ENCODE data around the gene PRR11. TPM values are rescaled to one million over a fixed set of nuclear protein-coding genes. Genes with fewer than 3 reads are reported as not detected.

The PRR11 gene
- total RNA-seq, 1 donor = 418 TPM

DNA sequence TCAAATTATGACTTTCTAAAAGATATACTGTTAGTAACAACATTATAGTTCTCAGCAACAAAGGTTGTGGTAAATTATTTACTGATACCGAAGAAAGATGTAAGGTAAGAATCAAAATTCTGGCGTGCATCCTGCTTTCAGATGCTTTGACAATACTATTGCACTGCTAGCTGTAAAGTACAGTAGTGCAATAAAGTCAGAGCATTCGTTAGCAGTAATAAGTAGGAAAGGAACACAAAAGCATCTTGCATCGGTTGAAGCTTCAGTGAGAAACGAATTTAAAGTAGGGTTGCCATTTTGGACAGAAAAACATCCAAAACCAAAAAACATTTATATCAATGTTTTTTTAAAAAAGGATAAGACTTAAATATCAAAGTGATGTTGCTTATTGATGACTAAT is 4.5 kb upstream of the PRR11 start:
- Histone ChIP-seq H3K36me3 (ENCODE audit: insufficient read depth, low read length) (no peaks in the 10 kb centered on the region), H3K79me2 (ENCODE audit: insufficient read depth, low read length) (peaks cover 89% of the 10 kb centered on the region), H2AFZ (ENCODE audit: low read length) (no peak overlapping the region), H4K20me1 (ENCODE audit: insufficient read depth, low read length) (peaks cover 2% of the 10 kb centered on the region), H3K9me3 (ENCODE audit: low read depth, low read length) (no peaks in the 10 kb centered on the region), H3K4me3 (ENCODE audit: insufficient read depth, low read length) (no peak overlapping the region), H3K27ac (ENCODE audit: low read depth, low read length) (peak overlapping the region; percentile 89), H3K4me1 (ENCODE audit: insufficient read depth, low read length) (peaks cover 31% of the 10 kb centered on the region), H3K27me3 (ENCODE audit: insufficient read depth, low read length) (no peaks in the 10 kb centered on the region), H3K4me2 (ENCODE audit: insufficient read depth, low read length) (peak overlapping the region; percentile 9)
- DNase-seq (ENCODE audit: insufficient read length, low spot score, missing footprints) = no peak
- TF ChIP-seq, protein P1, sequence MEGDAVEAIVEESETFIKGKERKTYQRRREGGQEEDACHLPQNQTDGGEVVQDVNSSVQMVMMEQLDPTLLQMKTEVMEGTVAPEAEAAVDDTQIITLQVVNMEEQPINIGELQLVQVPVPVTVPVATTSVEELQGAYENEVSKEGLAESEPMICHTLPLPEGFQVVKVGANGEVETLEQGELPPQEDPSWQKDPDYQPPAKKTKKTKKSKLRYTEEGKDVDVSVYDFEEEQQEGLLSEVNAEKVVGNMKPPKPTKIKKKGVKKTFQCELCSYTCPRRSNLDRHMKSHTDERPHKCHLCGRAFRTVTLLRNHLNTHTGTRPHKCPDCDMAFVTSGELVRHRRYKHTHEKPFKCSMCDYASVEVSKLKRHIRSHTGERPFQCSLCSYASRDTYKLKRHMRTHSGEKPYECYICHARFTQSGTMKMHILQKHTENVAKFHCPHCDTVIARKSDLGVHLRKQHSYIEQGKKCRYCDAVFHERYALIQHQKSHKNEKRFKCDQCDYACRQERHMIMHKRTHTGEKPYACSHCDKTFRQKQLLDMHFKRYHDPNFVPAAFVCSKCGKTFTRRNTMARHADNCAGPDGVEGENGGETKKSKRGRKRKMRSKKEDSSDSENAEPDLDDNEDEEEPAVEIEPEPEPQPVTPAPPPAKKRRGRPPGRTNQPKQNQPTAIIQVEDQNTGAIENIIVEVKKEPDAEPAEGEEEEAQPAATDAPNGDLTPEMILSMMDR (IDR thresholded peaks at IDR 0.05; ENCODE audit: extremely low read depth, low read depth, low read length) = no peak

DNA sequence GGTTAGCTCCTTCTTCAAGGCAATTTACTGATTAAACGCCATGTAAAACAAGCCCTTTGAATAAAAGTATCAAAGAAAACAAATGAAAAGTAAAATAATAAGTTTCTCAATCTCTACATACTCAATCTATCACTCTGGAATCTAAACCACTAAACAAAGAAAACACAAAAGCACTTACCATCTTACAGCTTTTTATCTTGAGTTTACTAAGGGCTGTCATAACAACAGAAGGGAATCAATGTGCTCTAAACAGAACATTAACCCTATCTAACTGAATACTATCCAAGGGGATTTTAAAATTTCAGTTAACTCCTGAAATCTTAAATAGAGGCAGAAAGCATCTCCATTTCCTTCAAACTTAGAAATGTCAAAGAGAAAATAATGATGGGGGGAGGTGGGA is 4.0 kb upstream of the PRR11 start:
- Histone ChIP-seq H3K27ac (ENCODE audit: low read depth, low read length) (peak overlapping the region; percentile 89), H3K9me3 (ENCODE audit: low read depth, low read length) (no peaks in the 10 kb centered on the region), H2AFZ (ENCODE audit: low read length) (peak overlapping the region; percentile 25), H3K4me2 (ENCODE audit: insufficient read depth, low read length) (peak overlapping the region; percentile 90), H3K4me3 (ENCODE audit: insufficient read depth, low read length) (peak overlapping the region; percentile 20), H3K27me3 (ENCODE audit: insufficient read depth, low read length) (no peaks in the 10 kb centered on the region), H4K20me1 (ENCODE audit: insufficient read depth, low read length) (peaks cover 2% of the 10 kb centered on the region), H3K79me2 (ENCODE audit: insufficient read depth, low read length) (peaks cover 90% of the 10 kb centered on the region), H3K4me1 (ENCODE audit: insufficient read depth, low read length) (peaks cover 35% of the 10 kb centered on the region), H3K36me3 (ENCODE audit: insufficient read depth, low read length) (no peaks in the 10 kb centered on the region)
- TF ChIP-seq, protein P1 (IDR thresholded peaks at IDR 0.05; ENCODE audit: extremely low read depth, low read depth, low read length) = no peak
- DNase-seq (ENCODE audit: insufficient read length, low spot score, missing footprints) = no peak

DNA sequence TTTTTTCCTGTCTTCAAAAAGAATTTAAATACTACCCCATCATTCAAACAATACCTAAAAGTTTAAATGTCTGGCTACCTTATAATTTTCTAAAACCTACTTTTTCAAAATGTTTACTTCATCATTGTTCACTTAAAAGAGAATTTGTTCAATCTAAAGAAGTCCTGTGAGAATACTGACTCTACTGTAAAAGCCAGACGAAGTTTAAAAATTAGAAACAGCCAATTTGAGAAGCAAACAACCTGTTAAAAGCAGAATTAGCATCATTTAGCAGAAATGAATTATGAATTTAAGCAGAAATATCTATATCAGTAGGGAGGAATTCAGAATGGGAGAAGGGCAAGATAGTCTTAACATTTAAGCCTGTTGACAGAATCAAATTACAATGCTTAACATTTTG is 2.6 kb upstream of the PRR11 start:
- Histone ChIP-seq H4K20me1 (ENCODE audit: insufficient read depth, low read length) (peaks cover 2% of the 10 kb centered on the region), H3K4me1 (ENCODE audit: insufficient read depth, low read length) (peaks cover 44% of the 10 kb centered on the region), H3K27me3 (ENCODE audit: insufficient read depth, low read length) (no peaks in the 10 kb centered on the region), H3K27ac (ENCODE audit: low read depth, low read length) (peak overlapping the region; percentile 89), H3K79me2 (ENCODE audit: insufficient read depth, low read length) (peaks cover 90% of the 10 kb centered on the region), H2AFZ (ENCODE audit: low read length) (no peak overlapping the region), H3K9me3 (ENCODE audit: low read depth, low read length) (no peaks in the 10 kb centered on the region), H3K36me3 (ENCODE audit: insufficient read depth, low read length) (no peaks in the 10 kb centered on the region), H3K4me2 (ENCODE audit: insufficient read depth, low read length) (peak overlapping the region; percentile 90), H3K4me3 (ENCODE audit: insufficient read depth, low read length) (peak overlapping the region; percentile 26)
- no peak for DNase-seq (ENCODE audit: insufficient read length, low spot score, missing footprints)
- TF ChIP-seq, protein P1 (IDR thresholded peaks at IDR 0.05; ENCODE audit: extremely low read depth, low read depth, low read length) = no peak

DNA sequence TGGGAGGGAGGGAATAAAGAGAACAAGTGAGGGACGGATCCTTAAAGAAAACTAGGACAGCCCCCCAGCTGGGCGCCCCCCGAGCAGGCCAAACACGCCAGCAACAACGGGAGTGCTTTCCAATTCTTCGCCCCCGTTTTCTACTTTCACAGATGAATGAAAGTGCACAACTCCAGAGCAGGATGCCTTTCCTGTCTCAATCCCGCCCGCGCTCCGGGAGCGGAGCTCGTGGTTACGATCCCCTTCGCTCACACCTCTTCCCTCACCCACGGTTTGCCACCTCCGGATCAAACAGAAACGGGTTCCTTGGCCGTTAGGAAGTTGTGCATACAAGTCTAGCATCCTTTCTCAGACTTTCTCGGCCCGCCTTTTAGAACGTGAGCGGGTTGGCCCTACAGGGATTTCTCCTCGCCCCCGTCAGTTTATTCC is 1.2 kb upstream of the PRR11 start:
- peak overlapping the region; percentile 95 for H3K4me3 ChIP-seq (ENCODE audit: insufficient read depth, low read length)
- no peaks in the 10 kb centered on the region for H4K20me1 ChIP-seq (ENCODE audit: insufficient read depth, low read length)
- H3K36me3 ChIP-seq (ENCODE audit: insufficient read depth, low read length) = no peaks in the 10 kb centered on the region
- H3K4me2 ChIP-seq (ENCODE audit: insufficient read depth, low read length) = peak overlapping the region; percentile 90
- peaks cover 53% of the 10 kb centered on the region for H3K4me1 ChIP-seq (ENCODE audit: insufficient read depth, low read length)
- DNase-seq (ENCODE audit: insufficient read length, low spot score, missing footprints) = no peak
- H3K27ac ChIP-seq (ENCODE audit: low read depth, low read length) = peak overlapping the region; percentile 89
- H2AFZ ChIP-seq (ENCODE audit: low read length) = peak overlapping the region; percentile 97
- no peaks in the 10 kb centered on the region for H3K9me3 ChIP-seq (ENCODE audit: low read depth, low read length)
- H3K27me3 ChIP-seq (ENCODE audit: insufficient read depth, low read length) = no peaks in the 10 kb centered on the region
- TF ChIP-seq, protein P1 (IDR thresholded peaks at IDR 0.05; ENCODE audit: extremely low read depth, low read depth, low read length) = no peak
- H3K79me2 ChIP-seq (ENCODE audit: insufficient read depth, low read length) = peaks cover 90% of the 10 kb centered on the region
